HG03457 (cell line): ENCODE results near the gene MEOX1.
"Not testable (repeated sequence)": the region's sequence is repeated elsewhere in the genome, so short reads cannot be mapped to it uniquely, and the experiment has no call there.

Experiments
- ATAC-seq: cut with Tn5 transposase; IDR thresholded peaks from one replicate; pipeline ENCODE4 v1.9.1; 2021; ENCODE audit warnings: moderate number of reproducible peaks; ENCODE audit not compliant: unreplicated experiment

The MEOX1 gene

DNA sequence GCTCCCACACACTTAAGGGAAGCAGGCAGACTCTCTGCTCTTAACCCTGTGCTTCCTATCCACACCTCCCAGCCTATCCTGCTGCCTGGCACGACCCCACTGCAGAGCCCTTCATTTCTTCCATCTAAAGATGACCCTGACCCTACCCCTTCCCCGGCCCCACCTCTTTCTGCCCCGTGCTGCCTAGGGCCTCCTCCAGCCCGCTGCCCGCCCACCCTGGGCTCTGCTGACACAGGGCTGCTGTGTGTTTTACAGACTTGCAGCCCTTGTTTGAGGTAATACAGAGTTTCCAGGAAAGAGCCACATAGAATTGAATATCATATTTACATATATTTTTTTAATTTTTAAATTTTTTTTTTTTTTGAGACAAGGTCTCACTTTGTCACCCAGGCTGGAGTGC lies 42.0 kb downstream of the MEOX1 start:
- no peak for ATAC-seq

- no peak for ATAC-seq
Observed at GRCh38 chr17:43618276-43618675, 43.4 kb downstream of the MEOX1 start.

- no peak for ATAC-seq
Observed at GRCh38 chr17:43616852-43617251, 44.9 kb downstream of the MEOX1 start.

DNA sequence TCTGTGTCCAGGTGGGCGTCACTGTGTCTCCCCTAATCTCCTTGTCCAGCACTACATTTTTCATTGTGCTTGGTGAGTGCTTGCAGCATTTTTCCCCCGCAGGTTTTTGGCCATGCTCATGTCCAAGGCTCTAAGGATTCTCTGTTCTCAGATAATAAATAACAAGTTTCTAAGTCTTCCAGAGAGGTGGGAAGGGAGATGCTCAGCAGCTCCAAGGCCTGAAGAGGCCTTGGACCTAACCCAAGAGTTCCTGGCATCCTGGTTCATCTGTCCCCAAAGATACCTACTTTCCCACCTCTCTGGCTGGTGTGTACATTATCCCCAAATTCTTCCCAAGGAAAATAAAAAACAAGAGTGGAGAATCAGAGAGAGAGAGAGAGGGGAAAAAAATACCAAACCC lies 45.3 kb downstream of the MEOX1 start:
- ATAC-seq, result no peak

DNA sequence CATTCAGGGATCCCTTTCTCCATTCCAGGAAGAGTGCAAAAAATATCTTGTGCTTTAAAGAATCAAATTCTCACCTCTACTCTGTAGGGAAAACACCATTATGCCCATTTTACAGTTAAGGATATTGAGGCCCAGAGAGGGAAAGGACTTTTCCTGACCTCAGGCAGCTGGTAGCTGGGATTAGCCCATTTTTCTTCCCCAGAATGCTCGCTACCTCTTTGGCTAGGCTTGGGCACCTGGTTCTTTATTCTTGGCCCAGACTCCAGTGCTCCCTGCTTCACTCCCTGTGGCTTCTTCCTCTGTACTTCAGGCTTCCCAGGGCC lies 45.7 kb downstream of the MEOX1 start:
- ATAC-seq, result no peak

DNA sequence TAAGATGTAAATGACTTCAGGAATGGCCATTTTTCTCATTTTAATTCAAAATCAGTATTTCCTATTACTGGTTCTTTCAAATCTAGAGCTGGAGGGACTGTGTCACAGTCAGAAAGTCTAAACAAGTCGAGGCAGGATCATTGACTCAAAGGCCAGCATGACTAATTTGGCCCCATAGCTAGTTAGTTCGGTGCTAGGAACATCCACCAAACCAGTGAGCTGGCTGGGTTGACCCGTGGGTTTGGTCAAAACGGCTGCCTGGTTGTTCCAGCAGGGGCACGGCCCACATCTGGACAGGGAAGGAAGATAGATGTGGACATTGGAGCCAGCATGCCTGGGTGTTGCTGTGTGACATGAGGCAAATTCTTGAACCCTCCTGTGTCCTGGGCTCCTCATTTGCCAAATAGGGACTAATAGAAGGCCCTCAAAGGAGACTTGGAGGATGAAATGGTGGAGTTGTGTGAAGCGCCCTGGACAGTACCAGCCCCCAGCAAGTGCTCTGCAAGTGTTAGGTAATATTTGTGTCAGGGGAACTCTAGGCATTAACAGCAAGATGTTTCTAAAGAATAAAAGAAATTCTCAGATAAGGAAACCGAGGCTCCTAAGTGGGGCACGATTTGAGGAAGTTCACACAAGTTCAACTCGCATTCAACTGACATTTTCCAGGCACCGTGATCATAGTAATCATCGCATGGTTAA lies 46.2 kb downstream of the MEOX1 start:
- ATAC-seq, result no peak

DNA sequence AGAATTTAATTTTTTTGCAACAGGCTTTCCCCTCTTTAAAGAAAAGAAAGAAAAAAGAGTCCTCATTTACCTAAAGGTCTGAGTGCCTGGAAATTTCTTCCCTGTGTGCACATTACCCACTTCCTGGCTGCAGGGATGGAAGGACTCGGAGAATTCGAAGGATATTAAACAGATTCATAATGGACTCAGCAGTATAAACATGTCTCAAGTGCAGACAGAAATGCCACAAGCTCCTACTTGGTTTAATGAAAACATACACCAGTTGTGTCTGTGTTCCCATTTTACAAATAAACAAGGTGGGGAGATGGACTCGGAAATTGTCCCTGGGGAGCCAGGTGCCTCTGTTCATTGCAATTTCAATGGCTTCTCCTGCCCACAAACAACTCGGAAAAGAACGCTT lies 47.2 kb downstream of the MEOX1 start:
- ATAC-seq, result no peak

- no peak for ATAC-seq
Observed at GRCh38 chr17:43613917-43614316, 47.8 kb downstream of the MEOX1 start.

GRCh38 chr17:43612515-43612914 lies 49.2 kb downstream of the MEOX1 start:
- ATAC-seq, result no peak

DNA sequence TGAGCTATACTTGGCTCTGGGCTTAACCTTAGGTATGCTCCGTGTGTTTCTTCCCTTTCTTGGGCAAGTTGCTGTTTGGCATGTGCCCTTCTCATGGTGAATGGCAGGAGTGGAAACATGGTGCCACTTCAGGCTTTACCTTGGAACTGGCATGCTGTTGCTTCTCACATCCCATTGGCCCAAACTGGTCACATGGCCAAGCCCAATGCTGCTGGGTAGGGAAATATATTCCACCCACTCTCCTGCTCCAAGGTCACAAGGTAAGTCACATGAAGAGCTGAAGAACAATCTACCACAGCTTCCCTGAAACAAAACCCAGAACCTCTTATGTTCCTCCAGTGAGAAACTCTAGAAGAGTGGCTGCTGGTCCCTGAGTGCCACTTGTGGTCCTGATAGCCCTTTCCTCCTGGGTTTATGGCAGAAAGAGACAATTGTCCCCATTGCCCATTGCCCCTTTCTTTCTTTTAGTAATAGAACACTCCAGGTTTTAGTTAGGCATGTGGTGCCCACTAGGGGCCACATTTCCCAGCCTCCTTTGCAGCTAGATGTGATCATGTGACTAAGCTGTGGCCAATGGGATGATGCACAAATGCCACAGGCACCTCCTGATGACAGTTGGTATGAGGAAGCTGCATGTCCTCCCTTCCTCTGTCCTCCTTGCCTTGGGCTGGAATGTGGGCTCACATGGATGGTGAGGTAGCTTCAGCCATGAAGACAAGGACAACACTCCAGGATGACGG lies 50.3 kb downstream of the MEOX1 start:
- no peak for ATAC-seq

DNA sequence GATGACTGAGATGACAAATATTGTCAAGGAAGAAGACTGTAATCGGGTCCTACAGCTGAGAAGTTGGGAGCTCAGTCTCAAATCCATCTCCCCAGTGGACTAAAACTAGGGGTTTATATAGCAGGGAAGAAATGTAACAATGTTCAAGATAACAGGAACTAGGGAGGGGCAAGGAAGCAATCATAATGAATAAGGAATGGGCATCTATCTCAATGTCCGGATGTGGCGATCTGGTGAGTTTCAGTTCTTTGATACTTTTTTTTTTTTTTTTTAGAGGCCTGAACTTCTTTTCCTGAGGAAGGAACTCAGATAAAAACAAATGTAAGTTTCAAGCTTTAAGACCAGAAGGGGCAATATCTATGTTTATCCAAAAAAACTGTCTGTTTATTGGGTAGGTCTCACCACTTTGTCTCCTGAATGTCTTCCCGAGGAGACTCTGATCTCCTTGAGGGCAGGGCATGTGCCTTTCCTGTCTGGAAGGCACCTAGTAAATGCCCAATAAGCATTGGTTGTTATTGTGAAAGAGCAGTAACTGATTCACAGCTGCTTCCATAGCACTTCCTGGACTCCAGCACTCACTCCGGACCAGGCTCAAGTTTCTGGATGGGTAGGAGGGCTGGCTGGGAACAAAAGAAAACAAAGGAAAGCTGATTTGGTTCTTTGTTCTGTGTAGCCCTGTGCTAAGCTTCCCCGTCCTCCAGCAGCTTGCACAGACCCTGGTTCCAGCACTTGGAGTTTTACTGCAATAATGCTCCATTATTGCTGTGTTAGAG lies 51.9 kb downstream of the MEOX1 start:
- no peak for ATAC-seq

- no peak for ATAC-seq
Observed at GRCh38 chr17:43608313-43608712, 53.4 kb downstream of the MEOX1 start.

- ATAC-seq, result no peak
Observed at GRCh38 chr17:43604549-43604948, 57.2 kb downstream of the MEOX1 start.

DNA sequence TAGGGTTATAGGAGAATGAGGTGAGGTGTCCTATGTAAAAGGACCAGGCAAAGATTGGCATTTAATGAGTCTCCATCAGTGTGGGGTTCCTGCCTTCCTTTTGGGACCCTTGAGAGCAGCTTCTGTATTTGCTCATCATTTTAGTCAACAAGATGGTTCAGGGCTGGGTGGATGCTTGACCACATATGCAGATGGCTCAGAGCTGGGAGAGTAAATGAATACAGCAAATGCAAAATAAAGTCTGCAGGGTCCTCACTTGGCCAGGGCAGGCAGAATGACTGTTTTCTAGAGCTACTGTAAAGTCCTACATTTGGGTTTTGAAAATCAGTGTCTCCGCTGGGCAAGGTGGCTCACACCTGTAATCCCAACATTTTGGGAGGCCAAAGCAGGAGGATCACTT lies 58.4 kb downstream of the MEOX1 start:
- ATAC-seq, result no peak

- not testable (repeated sequence) for ATAC-seq
Observed at GRCh38 chr17:43602556-43602955, 59.2 kb downstream of the MEOX1 start.

DNA sequence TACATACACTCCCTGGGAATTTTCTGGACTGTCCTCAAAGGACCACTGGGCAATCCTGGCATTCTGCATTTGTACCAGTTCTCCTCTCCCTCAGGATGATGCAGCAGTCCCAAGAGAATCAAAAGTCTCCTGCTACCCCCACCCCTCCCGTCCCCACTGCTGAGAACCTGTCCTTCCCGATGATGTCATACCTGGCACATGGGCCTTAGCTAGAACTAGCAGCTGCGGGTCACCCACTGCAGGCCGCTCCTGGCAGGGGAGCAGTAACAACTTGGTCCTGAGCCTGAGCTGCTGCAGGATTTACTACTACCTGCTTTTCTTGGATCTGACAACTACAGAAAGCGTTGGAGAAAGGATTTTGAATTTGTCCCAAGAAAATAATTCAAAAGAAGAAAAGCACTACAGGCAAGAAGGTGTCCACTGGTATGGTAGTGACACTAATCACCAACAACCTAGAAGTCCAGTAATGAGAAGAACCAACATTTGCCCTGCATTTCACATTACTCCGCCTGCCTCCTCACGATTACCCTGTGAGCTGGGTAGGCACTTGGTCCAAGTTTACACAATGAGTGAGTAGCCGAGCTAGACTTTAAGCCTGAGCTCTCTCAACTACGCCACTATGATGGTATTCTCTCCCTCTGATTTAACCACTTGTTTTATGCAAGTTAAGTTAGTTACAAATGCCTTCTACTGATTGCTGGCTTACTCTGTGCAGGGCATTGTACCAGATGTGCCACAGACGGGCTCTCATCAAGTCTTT lies 60.3 kb downstream of the MEOX1 start:
- ATAC-seq, result no peak

DNA sequence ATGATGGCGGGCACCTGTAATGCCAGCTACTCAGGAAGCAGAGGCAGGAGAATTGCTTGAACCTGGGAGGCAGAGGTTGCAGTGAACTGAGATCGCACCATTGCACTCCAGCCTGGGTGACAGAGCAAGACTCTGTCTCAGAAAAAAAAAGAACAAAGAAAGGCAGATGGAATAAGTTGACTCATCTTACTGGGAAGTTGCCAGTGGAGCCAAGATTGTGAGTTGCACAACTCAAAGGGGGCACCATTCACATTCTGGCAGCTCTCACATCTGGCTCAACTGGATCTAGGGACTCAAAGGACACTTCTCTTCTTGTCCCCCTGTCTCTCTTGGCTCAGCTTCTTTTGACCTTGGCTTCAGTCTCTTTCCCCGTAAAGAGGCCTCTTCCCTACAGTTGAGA lies 61.9 kb downstream of the MEOX1 start:
- ATAC-seq, result no peak

- no peak for ATAC-seq
Observed at GRCh38 chr17:43599046-43599395, 62.7 kb downstream of the MEOX1 start.

DNA sequence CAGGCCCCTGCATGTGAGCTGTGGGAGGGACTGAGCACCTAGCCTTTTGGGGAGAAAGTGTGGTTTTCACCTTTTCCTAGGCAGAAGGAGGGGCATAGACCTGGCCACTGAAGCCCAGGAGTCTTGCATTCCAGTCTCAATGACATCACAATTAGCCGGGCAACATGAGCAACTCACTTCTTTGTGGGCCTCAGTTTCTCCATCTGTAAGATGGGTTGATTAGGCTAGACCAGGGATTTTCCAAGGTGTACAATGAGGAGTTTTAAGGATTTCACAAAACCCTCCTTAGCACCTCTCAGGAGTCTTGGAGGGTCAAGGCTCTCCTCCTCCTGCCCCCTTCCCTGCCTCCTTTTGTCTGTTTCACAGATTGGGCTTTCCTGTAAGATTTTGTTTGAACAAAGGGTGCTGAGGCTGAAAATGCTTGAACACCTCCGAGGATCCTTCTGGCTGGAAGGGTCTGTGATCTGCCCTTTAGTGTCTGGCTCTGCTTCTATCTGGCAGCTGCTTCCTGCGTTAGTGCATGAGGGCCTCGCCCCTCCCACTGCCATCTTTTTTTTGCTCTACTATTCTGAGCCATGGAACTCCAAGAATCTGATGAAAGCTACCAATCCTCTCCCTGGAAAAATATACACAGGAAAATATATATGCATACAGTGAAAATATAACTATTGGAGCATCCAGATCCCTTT lies 63.2 kb downstream of the MEOX1 start:
- no peak for ATAC-seq

DNA sequence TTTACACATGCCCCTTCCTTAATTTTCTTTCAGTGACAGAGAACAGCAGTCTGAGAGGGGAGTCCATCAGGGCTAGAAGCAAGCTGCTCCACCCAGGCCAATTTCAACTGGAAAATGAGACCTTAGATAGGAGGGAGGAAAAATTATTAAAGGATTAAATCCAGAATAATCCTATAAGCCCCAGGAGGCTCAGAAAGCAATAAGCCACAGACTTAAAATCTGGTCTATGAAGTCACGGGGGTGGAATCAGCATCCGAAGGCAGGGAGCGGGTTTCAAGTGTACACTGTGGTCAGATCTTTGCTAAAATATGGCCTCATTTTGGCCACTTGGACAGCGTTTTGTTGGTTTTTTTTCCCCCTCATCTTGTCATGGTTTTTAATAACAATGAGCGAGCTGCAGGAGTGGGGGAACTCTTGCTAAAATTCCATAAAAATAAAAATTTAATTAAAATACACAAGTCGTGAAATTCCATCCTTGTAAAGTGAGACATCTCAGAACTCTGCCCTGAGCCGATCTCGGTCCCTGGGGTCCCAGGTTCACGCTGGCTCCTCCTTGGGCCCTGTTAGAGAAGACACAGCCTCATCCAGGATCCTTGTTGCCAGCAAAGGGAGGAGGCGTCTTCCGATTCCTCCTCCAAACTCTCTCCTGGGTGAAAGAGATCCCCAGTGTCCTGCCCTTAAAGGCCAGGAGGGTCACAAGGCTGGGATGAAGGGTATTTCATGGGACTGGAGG lies 63.9 kb downstream of the MEOX1 start:
- ATAC-seq, result no peak
